A549 (cell line): ENCODE data around the gene AFG3L2.

Experiments
- CHD2 ChIP-seq: fragments of 150-350 bp; IDR thresholded peaks from 2 replicates; pipeline ENCODE4 v1.6.1; 2014; ENCODE audit warnings: low read length; ENCODE audit not compliant: partially characterized antibody
- CTCF ChIP-seq: fragments of >200 bp; sonication (Bioruptor Twin); formaldehyde crosslinking; IDR thresholded peaks from 3 replicates; pipeline ENCODE4 v1.5.1; 2016
- EP300 ChIP-seq, 2 experiments: fragments of >200 bp; sonication (Bioruptor Twin); formaldehyde crosslinking; IDR thresholded peaks; 2 replicates in 1 of 2; 3 replicates in 1 of 2; pipeline ENCODE4 v1.6.1; 2016 to 2017
- ESRRA ChIP-seq: fragments of 150-350 bp; IDR thresholded peaks from 2 replicates; pipeline ENCODE4 v1.6.1; 2014; ENCODE audit warnings: mild to moderate bottlenecking, low read length, borderline replicate concordance
- NPAS2 ChIP-seq: fragments of 250-450 bp; sonication (Bioruptor Pico); IDR thresholded peaks from 2 replicates; pipeline ENCODE4 v1.8.0; 2022; ENCODE audit warnings: mild to moderate bottlenecking, moderate library complexity, borderline replicate concordance
- POLR2A ChIP-seq: IDR thresholded peaks from 2 replicates; pipeline ENCODE4 v1.6.1; 2012; ENCODE audit warnings: mild to moderate bottlenecking, low read length
- RNF2 ChIP-seq: fragments of 200-600 bp; sonication (generic); IDR thresholded peaks from 2 replicates; pipeline ENCODE4 v1.6.1; 2016; ENCODE audit warnings: low read depth, mild to moderate bottlenecking, antibody characterized with exemption, moderate library complexity, borderline replicate concordance

DNA sequence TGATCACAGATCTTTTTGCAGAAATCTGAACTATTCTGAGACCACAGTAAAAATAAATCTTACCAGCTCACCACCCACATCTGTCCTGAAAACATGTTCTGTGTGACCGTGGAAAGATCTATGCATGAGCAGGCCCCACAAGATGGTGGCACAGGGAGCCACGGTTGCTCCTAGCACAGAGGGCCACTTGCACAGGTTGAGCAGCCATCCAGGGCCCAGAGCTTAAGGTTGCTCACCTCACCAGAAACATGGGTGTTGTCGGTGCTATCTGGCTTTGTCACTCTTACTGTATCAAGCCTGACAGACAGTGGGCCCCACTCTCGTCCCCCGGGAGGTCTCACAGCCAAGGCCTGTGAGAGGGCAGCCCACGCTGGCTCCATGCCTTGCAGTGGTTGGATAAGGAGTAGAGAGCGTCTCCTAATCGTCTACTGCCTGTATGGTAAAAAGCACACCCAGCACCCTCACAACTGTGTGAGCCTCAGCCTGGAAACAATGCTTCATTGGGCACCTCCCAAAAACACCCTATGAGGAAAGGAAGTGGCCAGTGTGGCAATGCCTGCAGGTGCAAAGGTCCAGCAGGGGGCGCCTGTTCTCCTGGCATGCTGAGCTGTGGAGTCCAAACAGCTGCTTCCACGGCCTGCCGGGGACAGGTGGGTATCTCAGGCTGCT lies 49.4 kb downstream of the AFG3L2 start:
- TF ChIP-seq RNF2: no peak
- TF ChIP-seq EP300 (IDR thresholded peaks at IDR 0.05): no peak
- no peak for TF ChIP-seq NPAS2 (CRISPR knock-in tag)
- TF ChIP-seq CTCF: peak; percentile 66
- TF ChIP-seq ESRRA: no peak
- no peak for TF ChIP-seq POLR2A
- TF ChIP-seq CHD2: no peak
